Measurements from ENCODE around the gene MSRB1. TPM values are rescaled to one million over a fixed set of nuclear protein-coding genes. Genes with fewer than 3 reads are reported as not detected.

MSRB1 gene, protein sequence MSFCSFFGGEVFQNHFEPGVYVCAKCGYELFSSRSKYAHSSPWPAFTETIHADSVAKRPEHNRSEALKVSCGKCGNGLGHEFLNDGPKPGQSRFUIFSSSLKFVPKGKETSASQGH
- 24.4 to 35.7 TPM (median 31.6 TPM) in 5 replicates for total RNA-seq (2022; extraction: Qiagen RNA extraction; ENCODE audit: low read depth)

DNA sequence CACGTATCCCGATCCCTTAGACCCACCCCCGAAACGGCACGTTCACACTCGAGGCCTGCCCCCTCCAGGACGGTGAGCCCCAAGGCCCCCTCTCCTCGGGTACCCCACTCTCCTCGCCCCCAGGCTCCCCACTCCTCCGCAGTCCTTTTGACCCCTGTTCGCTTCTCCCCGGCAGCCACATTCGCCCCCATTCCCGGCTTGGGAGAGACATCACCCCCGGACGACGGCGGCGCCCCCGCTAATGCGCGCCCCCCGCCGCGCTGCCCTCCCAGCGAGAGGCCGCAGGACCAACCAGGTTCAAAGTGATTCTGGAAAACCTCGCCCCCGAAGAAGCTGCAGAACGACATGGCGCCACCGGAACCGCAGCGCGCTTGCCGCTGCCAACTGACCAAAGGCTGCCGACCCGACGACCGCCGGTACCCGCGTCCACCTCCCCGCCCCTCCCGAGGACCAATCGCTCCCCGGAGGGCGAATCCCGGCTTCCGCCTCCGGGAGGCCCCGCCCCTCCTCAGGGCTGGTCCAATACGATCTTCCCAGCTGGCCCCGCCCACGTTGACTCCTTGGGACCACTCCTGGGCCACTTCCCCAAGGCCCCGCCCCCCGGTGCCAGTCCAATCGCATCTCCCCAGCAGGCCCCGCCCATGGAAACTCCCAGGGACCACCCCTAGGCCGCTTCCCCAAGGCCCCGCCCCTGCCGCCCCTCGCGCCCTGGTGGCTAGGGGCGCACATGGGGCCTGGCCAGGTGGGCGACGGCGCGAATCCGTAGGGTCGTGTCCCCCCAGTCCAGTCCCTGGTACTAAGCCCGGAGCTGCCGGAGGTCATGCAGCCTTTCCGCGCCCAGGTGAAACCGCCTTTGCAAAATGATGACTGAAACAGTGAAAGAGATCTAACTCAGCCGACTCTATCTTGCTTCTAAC is at the start of gene MSRB1:
TSS of gene MSRB1 (minus strand) at position 390 of the 917 bp plus-strand sequence. CDS start at position 347, 43 bp downstream.

DNA sequence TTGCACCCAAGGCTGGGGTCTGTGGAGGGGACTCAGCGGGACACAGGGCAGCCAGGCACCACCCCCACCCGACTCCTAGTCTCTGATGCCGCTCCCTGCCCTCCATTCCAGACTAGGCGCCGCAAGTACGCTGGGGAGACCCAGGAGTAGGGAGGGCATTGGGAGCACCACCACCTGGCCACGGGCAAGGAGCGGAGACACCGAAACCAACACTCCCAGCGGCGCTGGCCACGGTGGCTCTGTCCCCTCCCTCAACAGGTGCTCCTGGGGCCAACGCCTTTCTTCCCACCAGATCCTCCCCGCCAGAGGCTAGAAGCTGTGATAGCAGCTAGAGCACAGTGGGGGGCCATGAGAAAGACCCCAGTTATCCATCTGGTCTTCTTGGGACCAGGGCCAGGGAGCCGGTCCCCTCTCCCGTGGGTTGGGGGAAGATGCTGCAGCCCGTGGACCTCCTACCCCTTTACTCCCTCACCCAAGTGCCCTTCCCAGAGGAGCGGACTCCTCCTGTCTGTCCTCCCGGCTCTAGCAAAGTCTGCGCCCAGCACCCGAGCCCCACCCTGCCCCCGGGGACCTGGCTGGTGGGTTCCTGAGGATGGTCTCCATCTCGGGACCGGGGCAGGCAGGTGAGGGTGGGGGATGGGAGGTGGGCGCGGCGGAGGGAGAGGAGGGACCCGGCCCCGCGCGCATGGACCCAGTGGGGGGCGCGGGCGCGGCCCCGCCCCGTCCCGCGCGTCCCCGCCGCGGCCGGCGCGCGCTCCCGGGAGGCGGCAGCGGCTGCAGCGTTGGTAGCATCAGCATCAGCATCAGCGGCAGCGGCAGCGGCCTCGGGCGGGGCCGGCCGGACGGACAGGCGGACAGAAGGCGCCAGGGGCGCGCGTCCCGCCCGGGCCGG is 46.5 kb upstream of the MSRB1 start, which contains the start of gene SYNGR3:
TSS of gene SYNGR3 (plus strand) at position 762 of the 892 bp plus-strand sequence. CDS start 133 bp downstream, outside the sequence.

DNA sequence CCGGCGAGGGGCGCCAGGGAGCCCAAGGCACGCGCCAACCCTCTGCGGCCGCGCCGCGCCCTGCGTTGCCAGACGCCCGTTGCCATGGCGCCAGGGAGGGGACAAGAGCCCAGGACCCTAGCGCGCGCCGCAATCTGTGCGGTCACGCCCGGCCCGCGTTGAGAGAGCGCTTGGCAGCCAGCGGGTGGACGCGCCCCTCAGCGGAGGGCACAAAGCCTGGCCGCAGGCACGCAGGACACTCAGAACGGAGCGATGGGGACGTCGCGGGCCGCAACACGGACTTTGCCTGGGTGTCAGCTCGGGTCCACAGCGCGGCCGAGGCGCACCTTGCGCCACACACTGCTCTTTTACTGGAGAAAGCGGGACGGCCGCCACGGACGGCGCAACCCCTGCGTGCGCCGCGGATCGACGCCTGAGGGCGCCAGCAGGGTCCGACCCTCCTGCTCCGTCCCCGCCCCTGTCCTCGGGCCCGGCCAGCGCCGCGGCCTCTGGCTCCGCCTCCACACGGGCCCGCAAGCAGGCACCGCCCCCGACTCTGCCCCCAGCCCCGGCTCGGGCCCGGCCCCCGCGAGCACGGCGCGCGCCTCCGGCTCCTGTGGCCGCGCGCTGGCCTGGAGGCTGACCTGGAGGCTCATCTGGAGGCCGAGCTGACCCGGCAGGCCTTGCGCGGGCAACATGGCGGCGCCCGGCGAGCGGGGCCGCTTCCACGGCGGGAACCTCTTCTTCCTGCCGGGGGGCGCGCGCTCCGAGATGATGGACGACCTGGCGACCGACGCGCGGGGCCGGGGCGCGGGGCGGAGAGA is 40.7 kb upstream of the MSRB1 start, which contains the start of gene GFER:
TSS of gene GFER (plus strand) at position 650 of the 803 bp plus-strand sequence. CDS start at position 676, 26 bp downstream.

DNA sequence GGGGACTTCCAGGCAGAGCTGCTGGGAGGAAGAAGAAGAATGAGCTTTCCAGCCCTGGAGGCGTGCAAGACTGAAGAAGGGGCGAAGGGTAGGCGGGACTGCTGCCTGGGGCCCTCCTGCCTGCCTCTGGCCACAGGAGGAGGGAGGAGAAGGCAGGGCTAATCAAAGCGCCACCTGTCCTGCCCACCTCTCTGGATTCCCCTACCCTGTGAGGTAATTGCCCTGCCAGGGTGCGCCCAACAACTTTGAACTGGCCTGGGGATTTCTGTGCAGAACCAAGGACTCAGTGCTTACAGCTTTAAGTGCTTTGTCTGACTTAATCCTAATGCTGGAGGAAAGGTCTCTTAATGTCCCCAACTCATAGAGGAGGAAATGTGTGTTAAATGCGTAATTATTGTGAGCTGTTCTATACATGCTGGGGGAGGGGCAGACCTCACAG is 38.4 kb upstream of the MSRB1 start, which contains the start of gene NOXO1:
TSS of gene NOXO1 (minus strand) at position 72 of the 439 bp plus-strand sequence. CDS start 290 bp downstream, outside the sequence.

DNA sequence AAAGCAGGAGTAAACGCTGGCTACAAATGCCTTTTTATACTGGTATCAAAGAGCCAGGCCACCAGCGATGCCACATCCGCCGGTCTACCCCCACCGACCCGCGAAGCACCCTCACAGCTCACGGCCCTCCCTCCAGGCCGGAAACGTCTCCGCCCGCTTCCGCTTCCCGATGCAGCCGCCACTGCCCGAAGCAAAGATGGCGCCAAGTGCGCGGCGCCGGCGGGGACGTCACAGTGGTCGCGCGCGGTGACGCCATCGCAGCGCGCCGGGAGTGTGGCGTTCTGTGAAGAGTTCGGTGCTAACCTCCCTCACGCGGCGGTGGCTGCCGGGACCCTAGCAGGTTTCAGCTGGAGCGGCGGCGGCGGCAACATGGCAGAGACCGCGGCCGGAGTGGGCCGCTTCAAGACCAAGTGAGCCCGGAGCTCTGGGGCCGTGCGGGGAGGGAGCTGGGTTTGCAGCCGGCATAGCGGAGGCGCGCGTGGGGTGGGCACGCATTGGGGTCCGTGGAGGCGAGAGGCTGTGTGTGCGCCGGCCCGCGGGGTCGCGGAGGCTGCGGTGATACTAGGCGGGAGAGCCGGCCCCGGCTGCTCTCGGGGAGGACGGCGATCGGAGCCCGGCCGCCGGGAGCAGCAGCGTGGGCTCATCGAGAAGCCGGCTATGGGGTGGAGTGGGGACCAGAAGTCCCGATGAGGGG is 28.9 kb upstream of the MSRB1 start, which contains the start of gene TBL3:
TSS of gene TBL3 (plus strand) at position 258 of the 694 bp plus-strand sequence. CDS start at position 370, 112 bp downstream.

DNA sequence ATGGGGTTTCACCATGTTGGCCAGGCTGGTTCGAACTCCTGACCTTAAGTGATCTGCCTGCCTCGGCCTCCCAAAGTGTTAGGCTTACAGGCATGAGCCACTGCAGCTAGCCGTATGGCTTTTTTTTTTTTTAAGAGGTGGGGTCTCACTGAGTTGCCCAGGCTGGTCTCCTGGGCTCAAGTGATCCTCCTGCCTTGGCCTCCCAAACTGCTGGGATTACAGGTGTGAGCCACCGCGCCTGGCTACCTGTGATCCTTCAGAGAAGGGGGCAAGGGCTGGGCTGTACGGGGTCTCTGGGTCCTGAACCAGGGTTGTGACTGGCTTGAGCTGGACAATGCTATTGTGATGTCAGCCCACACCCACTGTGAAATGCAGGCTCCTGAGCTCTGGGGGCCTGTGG is 23.5 kb upstream of the MSRB1 start, which contains the start of gene RNF151:
TSS of gene RNF151 (plus strand) at position 397 of the 400 bp plus-strand sequence. CDS start 26 bp downstream, outside the sequence.

DNA sequence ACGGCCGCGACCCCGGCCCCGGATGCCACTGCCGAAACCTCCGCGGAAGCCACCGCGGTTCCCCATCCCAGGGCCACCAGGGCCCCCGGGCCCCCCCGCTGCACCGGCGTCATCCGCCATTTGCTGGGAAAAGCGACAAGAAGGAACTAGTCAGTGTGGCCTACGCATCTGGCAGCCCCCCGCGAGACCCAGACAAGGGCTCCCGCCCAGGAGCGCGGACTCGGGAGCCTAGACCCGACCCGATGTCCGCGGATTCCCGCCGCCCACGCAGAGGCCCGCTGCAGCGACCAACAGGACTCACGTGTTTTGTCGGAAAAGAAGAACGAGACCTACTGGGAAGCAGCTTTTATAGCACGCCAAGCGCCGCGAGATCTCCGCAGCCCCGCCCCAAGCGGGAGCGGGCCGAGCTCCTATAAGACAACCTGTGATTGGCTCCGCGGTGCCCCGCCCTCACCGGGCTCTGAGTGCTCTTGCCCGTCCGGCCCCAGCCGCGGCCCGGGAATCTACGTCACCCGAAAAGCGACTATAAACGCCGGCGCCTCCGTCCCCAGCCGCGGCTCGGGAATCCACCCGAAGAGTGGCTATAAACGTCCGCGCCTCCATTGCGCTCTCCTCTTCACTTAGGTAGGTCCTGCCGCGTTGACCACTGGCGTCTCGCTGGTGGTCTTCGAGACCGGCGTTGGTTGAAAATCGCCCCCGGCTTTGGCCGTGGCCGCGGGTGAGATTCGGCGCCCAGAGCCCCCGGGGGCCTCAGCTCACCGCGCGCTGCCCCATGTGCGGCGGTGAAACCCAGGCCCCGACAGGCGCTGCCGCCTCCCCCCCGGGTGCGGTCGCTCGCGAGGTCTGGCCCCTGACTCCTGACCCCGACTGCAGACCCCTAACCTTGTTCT is 21.8 kb upstream of the MSRB1 start, which contains the start of gene RPS2:
TSS of gene RPS2 (minus strand) at position 321 of the 890 bp plus-strand sequence. CDS start at position 120, 201 bp downstream.

DNA sequence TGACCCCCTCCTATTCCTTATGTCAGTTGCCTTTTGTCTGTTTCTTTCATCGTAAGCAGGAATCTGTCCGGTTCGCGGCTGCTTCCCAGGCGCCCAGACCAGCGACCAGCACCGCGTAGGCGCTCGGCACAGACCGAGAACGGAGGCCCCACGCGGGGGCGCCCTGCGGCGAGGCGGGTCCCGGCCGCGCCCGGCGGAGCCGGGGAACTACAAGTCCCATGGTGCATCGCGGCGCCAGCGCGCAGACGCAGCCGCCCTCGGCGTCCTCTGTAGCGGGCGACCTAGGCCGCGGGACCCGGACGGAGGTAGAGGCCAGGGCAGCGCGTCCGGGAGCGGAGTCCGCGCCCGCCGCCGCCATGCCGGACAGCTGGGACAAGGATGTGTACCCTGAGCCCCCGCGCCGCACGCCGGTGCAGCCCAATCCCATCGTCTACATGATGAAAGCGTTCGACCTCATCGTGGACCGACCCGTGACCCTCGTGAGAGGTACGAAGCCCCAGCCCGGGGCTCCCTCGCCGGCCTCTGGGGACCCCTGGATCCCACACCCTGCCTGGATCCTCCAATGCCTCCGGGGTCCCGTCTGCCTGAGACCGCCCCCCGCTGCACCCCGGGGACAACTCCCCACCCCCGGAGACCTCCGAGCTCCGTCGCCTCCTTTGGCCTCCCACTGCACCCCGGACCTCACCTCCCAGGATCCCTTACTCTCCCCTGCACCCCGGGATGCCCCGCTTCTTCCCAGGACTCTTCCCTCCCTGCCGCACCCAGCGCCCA is 16.5 kb upstream of the MSRB1 start, which contains the start of gene NDUFB10:
TSS of gene NDUFB10 (plus strand) at position 270 of the 771 bp plus-strand sequence. CDS start at position 357, 87 bp downstream.

DNA sequence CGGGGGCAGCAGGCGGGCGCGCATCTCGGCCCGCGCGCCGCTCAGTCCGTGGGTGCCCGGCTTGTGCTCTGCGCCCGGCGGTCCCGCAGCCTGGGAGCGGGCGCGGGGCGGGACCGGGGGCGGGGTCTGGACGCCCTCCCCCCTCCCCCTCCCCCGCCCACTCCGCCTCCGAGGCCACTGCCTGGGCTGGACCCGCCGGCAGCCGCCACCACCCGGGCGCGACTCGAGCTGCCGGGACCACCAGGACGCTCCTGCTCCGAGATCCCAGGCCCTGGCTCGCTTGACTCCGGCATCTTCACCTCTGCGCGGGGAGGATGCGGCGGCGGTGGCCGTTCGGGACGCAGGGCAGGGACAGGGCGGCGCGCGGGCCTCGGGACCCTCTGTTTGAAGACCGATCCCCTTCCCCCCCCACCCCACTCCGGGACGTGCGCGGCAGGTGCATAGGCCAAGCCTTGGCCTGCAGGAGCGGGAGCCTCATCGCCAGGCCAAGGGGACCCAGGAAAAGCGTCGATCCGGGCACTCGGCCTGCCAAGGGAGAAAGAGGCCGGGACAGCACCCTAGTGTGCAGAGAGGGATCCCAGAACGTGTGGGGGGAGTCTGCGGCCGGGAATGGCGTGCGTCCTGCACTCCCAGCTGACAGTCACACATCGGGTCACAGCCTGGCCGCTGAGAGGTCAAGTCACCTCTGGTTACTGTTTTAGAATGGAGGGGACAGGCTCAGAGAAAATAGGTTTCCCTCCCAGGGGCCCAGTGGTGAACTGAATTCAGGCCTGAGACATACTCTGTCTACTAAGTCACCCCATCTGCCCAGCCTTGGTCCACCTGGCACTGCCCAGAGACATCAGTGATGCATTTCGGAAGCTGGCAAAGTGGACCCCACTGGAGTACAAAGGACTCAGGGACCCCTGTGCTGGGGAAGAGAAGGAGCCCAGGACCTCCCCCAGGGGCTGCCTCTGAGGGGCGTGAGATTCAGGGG is 24.4 kb downstream of the MSRB1 start, which contains the start of gene HS3ST6:
TSS of gene HS3ST6 (minus strand) at position 65 of the 976 bp plus-strand sequence. CDS start 92 bp downstream, outside the sequence.

Other genes with a start within 250 kb of the MSRB1 start
- 44.6 to 62.9 TPM (median 50.1 TPM) in 5 replicates for gene MAPK8IP3, start 237.0 kb downstream of the MSRB1 start, total RNA-seq (2022; extraction: Qiagen RNA extraction; ENCODE audit: low read depth)
- 25.3 to 62.4 TPM (median 54.1 TPM) in 5 replicates for gene NME3, start 171.7 kb downstream of the MSRB1 start, total RNA-seq (2022; extraction: Qiagen RNA extraction; ENCODE audit: low read depth)
- 7.4 to 11.9 TPM (median 9.4 TPM) in 5 replicates for gene EME2, start 170.4 kb downstream of the MSRB1 start, total RNA-seq (2022; extraction: Qiagen RNA extraction; ENCODE audit: low read depth)
- gene MRPS34, start 170.1 kb downstream of the MSRB1 start, total RNA-seq (2022; extraction: Qiagen RNA extraction; ENCODE audit: low read depth): 159 to 264 TPM (median 239 TPM) in 5 replicates
- 15.8 to 27.6 TPM (median 22.9 TPM) in 5 replicates for gene SPSB3, start 160.6 kb downstream of the MSRB1 start, total RNA-seq (2022; extraction: Qiagen RNA extraction; ENCODE audit: low read depth)
- 54.3 to 94.0 TPM (median 82.4 TPM) in 5 replicates for gene NUBP2, start 160.2 kb downstream of the MSRB1 start, total RNA-seq (2022; extraction: Qiagen RNA extraction; ENCODE audit: low read depth)
- gene IGFALS, start 149.5 kb downstream of the MSRB1 start, total RNA-seq (2022; extraction: Qiagen RNA extraction; ENCODE audit: low read depth): 0.08 to 0.09 TPM in 2 of 5 replicates, not detected in the others
- gene HAGH, start 116.4 kb downstream of the MSRB1 start, total RNA-seq (2022; extraction: Qiagen RNA extraction; ENCODE audit: low read depth): 57.1 to 73.9 TPM (median 66.5 TPM) in 5 replicates
- 41.5 to 50.7 TPM (median 48.3 TPM) in 5 replicates for gene FAHD1, start 116.0 kb downstream of the MSRB1 start, total RNA-seq (2022; extraction: Qiagen RNA extraction; ENCODE audit: low read depth)
- 1.5 to 3.1 TPM (median 1.7 TPM) in 5 replicates for gene MEIOB, start 71.0 kb downstream of the MSRB1 start, total RNA-seq (2022; extraction: Qiagen RNA extraction; ENCODE audit: low read depth)
- 1.9 to 3.7 TPM (median 3.2 TPM) in 5 replicates for gene HS3ST6, start 24.8 kb downstream of the MSRB1 start, total RNA-seq (2022; extraction: Qiagen RNA extraction; ENCODE audit: low read depth)
- 0.05 TPM in 1 of 5 replicates, not detected in the others for gene RPL3L, start 11.5 kb upstream of the MSRB1 start, total RNA-seq (2022; extraction: Qiagen RNA extraction; ENCODE audit: low read depth)
- 247 to 298 TPM (median 257 TPM) in 5 replicates for gene NDUFB10, start 16.3 kb upstream of the MSRB1 start, total RNA-seq (2022; extraction: Qiagen RNA extraction; ENCODE audit: low read depth)
- 3,412 to 5,470 TPM (median 5,215 TPM) in 5 replicates for gene RPS2, start 21.6 kb upstream of the MSRB1 start, total RNA-seq (2022; extraction: Qiagen RNA extraction; ENCODE audit: low read depth)
- gene RNF151, start 23.7 kb upstream of the MSRB1 start, total RNA-seq (2022; extraction: Qiagen RNA extraction; ENCODE audit: low read depth): not detected in 5 replicates
- gene TBL3, start 28.9 kb upstream of the MSRB1 start, total RNA-seq (2022; extraction: Qiagen RNA extraction; ENCODE audit: low read depth): 27.7 to 41.2 TPM (median 34.8 TPM) in 5 replicates
- 0.12 to 0.33 TPM (median 0.25 TPM) in 4 of 5 replicates, not detected in the other for gene NOXO1, start 38.3 kb upstream of the MSRB1 start, total RNA-seq (2022; extraction: Qiagen RNA extraction; ENCODE audit: low read depth)
- gene GFER, start 41.0 kb upstream of the MSRB1 start, total RNA-seq (2022; extraction: Qiagen RNA extraction; ENCODE audit: low read depth): 22.5 to 42.5 TPM (median 40.1 TPM) in 5 replicates
- 6.3 to 8.3 TPM (median 6.5 TPM) in 5 replicates for gene SYNGR3, start 46.8 kb upstream of the MSRB1 start, total RNA-seq (2022; extraction: Qiagen RNA extraction; ENCODE audit: low read depth)
- 45.0 to 61.1 TPM (median 54.0 TPM) in 5 replicates for gene ZNF598, start 66.6 kb upstream of the MSRB1 start, total RNA-seq (2022; extraction: Qiagen RNA extraction; ENCODE audit: low read depth)
- 0.79 to 1.5 TPM (median 1.2 TPM) in 4 of 5 replicates, not detected in the other for gene NPW, start 76.6 kb upstream of the MSRB1 start, total RNA-seq (2022; extraction: Qiagen RNA extraction; ENCODE audit: low read depth)
- gene NHERF2, start 83.7 kb upstream of the MSRB1 start, total RNA-seq (2022; extraction: Qiagen RNA extraction; ENCODE audit: low read depth): 40.0 to 59.6 TPM (median 58.2 TPM) in 5 replicates
- gene NTHL1, start 104.6 kb upstream of the MSRB1 start, total RNA-seq (2022; extraction: Qiagen RNA extraction; ENCODE audit: low read depth): 32.1 to 53.3 TPM (median 41.7 TPM) in 5 replicates
- gene TSC2, start 104.8 kb upstream of the MSRB1 start, total RNA-seq (2022; extraction: Qiagen RNA extraction; ENCODE audit: low read depth): 31.5 to 46.9 TPM (median 33.4 TPM) in 5 replicates
- 40.0 to 54.4 TPM (median 50.1 TPM) in 5 replicates for gene PKD1, start 192.7 kb upstream of the MSRB1 start, total RNA-seq (2022; extraction: Qiagen RNA extraction; ENCODE audit: low read depth)
- gene RAB26, start 205.4 kb upstream of the MSRB1 start, total RNA-seq (2022; extraction: Qiagen RNA extraction; ENCODE audit: low read depth): 1.8 to 4.3 TPM (median 4.1 TPM) in 5 replicates
- 42.3 to 59.0 TPM (median 51.2 TPM) in 5 replicates for gene TRAF7, start 212.6 kb upstream of the MSRB1 start, total RNA-seq (2022; extraction: Qiagen RNA extraction; ENCODE audit: low read depth)

Data from A549 treated with CpdA at 1 μM for 4 hours (cell line).